ENCODE measurements around the gene PLXNA3.

DNA sequence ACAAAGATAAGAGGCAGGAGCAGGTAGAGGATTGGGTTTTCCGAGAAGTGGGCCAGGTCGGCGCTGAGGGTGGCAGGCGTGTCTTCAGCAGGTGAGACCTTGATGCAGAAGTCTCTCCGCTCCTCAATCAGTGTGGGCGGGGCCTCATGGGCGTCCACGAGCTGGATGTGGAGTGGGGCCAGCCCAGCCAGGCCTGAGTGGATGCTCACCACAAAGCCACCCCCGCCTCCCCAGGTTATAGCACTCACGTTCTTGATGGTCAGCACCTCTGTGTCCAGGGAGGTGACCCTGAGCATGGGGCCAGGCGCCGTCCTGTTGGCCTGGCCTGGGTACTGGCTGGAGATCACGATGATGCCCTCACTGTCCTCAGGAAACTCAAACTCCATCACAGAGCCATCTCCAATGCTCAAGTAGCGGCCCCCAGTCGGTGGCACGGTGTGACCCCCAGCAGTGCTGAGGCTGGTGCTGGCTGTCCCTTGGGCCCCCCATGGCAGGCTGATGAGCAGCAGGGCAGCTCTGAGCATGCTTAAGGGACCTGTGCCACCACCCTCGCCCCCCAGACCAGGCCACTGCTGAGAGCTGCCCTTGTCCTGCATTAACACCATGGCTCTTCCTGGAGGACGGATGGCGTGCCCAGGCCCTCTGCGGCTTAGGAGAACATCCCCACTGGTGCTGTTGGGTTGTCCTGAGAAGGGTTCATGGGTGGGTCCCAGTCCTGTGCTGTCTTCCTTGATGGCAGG is 30.4 kb downstream of the PLXNA3 start:
- TF ChIP-seq MXI1 (IDR thresholded peaks at IDR 0.05; ENCODE audit: low read depth, low read length) = no peak
- no peak for TF ChIP-seq NRF1 (IDR thresholded peaks at IDR 0.05; ENCODE audit: low read depth, low read length)
- TF ChIP-seq, protein P1, sequence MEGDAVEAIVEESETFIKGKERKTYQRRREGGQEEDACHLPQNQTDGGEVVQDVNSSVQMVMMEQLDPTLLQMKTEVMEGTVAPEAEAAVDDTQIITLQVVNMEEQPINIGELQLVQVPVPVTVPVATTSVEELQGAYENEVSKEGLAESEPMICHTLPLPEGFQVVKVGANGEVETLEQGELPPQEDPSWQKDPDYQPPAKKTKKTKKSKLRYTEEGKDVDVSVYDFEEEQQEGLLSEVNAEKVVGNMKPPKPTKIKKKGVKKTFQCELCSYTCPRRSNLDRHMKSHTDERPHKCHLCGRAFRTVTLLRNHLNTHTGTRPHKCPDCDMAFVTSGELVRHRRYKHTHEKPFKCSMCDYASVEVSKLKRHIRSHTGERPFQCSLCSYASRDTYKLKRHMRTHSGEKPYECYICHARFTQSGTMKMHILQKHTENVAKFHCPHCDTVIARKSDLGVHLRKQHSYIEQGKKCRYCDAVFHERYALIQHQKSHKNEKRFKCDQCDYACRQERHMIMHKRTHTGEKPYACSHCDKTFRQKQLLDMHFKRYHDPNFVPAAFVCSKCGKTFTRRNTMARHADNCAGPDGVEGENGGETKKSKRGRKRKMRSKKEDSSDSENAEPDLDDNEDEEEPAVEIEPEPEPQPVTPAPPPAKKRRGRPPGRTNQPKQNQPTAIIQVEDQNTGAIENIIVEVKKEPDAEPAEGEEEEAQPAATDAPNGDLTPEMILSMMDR (IDR thresholded peaks at IDR 0.05) = no peak

All from SK-N-SH (cell line).